Superior temporal gyrus (tissue), 1 donor: ENCODE data around the gene IQCC.

Experiments used
- DNase-seq: peaks from one replicate; pipeline ENCODE4 v3.0.0-alpha.2; 2016; ENCODE audit errors: extremely low spot score

The IQCC gene

DNA sequence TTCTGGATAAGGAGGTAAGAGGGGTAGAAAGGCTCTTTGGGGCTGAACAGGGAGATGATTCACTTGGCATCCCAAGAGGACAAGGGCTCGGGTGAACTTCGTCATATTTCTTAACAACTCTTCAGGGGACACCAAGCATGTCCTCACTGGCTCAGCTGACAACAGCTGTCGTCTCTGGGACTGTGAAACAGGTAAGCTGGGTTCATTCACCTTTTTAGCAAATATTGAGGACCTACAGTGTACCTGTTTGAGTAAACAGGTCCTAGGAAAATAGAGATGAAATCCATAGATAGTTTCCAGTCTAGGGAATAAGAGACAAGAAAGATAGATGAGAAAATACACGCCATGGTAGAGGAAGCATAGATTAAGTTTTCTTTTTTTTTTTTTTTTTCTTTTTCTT, 18.8 kb downstream of the IQCC start:
- DNase-seq = no peak

DNA sequence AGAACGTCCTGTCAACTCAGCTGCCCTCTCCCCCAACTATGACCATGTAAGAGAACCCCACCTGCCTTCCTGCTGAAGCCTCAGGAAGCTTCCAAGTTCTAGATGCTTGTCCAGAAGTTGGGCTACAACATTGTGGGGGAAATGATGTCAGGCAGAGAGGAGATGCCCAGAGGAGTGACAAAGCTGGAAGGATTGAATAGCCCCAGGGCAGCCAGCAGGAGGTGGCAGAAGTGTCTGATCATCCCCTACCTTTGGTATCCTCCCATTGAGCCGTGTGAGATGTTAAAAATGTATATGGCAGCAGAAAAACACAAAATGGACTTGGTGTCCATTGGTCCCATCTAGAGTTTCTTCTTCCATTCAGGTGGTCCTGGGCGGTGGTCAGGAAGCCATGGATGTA, 23.3 kb downstream of the IQCC start:
- DNase-seq = no peak

DNA sequence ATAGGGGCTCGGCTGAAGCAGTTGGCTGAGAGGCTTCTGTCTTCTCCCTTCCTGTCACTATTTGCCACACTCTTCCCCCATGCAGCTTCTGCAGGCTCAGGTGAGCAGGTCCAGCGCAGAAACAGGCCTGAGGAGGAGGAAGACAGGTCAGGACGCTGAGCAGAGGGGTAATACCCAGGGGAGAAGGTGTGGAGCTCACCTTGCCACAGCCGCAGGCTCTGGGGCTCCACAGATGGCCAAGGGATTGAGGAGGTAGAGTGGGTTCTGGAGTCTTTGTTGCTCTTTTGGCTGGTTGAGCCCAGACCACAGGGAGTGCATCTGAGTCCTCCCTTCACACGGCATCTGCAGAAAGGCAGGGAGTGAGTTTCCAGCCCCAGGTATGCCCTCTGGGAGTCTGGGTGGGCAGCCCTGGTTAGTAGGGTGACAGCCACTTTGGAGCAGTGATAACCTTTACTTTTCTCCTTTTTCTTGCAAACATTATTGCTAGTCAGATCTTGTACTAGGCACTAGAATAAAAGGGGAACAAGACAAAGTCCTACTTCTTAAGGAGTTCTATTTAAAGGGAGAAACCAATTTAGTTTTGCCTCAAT, 26.5 kb downstream of the IQCC start:
- no peak for DNase-seq

DNA sequence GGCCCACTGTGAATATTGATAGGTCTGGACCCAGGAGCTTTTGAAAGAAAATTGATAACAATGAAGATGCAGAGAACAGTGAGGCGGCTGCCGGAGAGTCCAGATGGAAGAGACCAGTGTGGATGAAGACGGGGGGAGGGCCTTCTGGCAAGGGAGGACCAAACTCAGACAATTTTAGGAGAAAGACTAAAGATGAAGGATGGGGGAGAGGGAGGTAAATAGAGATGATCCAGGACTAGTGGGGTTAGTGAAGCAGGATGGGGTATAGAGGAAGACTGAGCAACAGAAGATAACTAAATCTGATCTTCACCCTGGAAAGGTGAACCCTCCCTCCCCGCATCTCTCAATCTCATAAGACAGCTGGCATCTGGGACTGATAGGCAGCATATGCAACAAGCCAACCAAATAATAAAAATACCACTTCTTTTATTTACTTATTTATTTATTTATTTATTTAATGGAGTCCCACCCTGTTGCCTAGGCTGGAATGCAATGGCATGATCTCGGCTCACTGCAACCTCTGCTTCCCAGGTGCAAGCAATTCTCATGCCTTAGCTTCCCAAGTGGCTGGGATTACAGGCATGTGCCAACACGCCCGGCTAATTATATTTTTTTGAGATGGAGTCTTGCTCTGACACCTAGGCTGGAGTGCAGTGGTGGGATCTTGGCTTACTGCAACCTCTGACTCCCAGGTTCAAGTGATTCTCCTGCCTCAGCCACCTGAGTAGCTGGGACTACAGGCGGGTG, 27.3 kb downstream of the IQCC start:
- DNase-seq = no peak

DNA sequence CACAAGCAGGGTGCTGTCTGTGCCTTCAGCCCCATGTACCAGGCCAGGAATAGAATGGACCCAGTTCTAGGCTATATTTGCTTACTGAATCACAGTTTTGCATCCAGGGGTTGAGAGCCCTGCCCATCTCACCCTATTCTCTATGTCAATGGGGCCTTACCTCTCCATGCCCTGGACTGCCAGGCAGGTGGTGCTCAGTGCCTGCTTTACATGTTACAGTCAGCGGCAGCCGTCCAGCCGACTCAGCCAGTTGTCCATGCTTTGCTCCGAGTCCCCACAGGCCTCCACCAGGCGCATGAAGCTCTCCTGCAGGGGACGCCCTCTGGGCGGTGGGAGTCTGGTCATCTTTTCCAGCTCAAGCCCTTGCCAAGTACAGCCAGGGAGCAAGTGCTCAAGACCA, 29.3 kb downstream of the IQCC start:
- no peak for DNase-seq

DNA sequence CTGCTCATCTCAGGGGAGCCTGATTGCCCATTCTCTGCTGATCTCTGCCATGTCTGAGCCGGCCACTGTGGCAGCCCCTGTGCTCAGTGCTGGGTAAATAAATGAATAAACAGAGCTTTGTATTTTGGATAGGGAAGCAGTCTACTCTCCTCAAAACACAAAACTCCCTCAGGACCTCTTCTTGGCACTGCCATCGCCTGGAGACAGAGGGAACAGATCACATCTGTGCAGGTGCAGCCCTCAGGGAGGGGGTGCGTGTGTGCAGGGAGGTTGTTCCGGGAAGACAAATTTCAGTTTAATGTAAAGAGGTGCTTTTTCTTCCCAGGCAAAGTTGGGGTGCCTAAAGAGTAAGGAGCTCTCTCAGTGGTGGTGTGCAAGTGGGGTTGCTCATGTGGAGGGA, 33.9 kb downstream of the IQCC start:
- no peak for DNase-seq

DNA sequence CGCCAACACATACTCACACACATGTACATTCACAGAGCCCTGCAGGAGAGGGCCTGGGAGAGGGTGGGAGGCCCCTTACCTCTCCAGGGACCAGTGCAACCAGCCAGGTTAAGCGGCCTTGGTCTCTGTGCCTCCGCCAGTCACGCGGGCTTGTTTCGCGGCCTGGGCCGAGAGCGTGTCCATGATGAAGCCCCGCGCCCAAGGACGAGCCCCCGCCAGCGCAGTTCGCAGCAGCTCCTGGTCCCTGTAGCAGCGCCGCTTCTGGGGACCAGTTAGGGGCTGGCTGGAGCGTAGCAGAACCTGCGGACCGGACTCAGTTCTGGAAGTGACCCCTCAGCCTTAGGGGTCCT, 34.3 kb downstream of the IQCC start:
- DNase-seq = no peak

DNA sequence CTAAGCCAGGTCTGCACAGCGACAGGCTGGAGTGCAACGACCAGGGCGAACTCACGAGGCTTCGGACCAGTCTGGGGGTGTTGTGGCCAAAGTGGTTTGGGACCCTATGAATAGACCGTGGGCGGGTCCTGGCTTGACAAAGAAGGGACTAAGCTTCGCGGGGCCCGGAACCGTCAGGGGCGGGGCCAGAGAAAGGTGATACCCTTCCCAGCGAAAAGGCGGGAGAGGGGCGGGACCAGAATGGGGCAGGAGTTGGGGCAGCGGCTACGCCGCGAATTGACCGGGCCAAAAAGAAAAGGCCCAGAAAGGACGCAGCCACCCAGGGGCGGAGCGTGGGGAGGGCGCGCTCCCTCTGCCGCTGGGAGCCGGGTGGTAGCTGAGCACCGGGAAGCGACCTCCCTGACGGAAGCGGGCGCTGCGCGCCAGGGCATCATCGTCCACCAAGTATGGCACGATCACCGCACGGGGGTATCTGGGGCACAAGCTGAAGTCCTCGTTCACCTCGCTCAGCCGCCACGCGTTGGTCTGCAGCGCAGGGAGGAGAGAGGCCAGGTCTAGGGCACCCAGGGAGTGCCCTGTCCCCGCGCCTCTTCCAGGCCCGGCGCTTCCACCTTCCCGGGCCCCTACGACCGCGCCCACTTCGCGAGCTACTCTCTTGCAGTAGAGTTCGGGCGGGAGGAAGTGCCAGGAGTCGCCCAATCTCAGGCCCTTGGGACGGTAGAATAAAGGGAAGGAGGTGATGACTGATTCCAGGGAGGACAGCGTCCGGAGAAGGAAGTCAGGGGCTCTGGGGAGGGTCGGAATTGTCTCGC, 34.9 kb downstream of the IQCC start:
- DNase-seq = peak; percentile 65

DNA sequence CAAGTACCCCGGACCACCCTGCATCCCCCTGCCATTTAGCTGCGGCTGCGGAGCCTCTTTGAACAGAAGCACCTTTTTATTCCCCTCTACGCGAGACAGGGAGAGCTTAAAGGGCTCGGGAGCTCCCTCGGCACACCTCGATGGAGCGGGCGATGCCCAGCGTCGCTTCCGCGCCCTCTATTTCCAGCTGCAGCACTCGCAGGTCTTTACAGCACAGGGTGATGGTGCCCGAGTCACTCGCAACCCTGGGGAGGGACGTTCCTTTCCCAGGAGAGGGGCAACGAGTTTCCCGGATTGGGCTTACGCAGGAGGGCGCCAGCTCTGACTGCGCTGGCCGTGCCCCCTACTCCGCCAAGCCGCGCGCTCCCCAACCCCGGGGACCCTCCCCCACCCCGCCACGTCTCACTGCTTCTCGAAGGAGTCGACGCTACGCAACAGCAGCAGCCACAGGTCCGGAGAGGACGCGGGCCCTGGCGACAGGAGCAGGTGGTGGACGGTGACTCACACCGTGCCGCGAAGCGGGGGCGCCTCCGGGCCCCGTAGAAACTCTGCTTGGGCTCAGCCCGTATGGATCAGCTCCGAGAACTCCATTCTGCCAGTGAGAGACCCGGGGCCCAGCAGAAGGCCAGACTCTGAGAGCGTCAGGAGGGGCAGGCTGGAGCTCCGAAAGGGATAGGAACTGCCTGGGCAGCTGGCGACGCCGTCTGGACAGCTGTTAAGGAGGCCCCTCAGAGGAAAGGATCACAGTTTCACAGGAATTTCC, 35.7 kb downstream of the IQCC start:
- DNase-seq = peak; percentile 37

DNA sequence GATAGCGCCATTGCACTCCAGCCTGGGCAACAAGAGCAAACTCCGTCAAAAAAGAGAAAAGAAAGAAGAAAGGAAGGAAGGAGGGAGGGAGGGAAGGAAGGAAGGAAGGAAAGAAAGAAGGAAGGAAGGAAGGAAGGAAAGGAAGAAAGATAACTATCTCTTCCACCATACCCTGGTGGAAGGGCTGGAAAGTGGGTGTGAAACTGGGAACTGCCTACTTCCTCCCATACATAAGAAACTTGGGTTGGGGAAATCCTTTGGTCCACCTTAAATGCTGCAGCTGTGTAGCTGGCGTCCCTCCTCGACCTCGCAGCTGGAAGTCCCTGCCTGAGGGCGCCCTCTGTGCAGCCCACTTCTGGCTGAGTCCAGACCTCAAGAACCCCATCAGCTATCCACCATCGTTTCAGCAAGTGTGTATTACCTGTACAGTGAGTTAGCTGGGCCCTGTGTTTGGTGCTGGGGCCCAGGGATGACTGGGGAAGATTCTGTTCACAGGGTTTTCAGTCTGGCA, 36.9 kb downstream of the IQCC start:
- DNase-seq = peak; percentile 70

DNA sequence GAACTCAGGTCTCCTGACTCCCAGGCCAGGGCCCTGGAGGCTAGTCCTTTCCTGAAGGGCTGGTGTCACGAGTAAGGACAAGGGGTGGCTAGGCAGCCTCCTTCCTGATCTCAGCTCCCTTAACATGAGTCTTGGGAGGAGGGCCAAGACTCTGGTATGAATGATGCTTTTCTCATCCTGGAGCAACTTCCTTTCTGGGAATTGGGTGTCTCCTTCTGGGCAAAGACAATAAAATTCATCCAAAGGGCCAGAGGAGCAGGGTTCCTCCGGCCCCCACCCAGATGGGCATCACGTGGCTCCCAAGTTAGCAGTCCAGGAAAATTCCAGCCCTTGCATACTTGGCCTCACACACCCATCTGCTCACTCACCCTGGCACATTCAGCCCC, 41.4 kb downstream of the IQCC start, which contains the start of gene FAM167B:
FAM167B (plus strand) TSS at position 335 of the 386 bp plus-strand sequence. CDS start 200 bp downstream, outside the sequence.
- no peak for DNase-seq

DNA sequence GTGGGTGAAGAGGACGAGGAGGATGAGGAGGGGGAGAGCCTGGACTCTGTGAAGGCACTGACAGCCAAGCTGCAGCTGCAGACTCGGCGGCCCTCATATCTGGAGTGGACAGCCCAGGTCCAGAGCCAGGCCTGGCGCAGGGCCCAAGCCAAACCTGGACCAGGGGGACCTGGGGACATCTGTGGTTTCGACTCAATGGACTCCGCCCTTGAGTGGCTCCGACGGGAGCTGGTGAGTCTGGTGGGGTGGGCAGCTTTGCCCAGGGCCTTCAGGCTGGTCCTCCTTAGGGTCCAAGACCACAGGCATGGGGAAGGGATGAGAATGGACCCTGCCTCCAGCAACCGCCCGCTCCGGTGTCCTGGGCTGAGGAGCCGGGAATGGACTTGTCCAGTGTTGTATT, 42.0 kb downstream of the IQCC start:
- DNase-seq = no peak

DNA sequence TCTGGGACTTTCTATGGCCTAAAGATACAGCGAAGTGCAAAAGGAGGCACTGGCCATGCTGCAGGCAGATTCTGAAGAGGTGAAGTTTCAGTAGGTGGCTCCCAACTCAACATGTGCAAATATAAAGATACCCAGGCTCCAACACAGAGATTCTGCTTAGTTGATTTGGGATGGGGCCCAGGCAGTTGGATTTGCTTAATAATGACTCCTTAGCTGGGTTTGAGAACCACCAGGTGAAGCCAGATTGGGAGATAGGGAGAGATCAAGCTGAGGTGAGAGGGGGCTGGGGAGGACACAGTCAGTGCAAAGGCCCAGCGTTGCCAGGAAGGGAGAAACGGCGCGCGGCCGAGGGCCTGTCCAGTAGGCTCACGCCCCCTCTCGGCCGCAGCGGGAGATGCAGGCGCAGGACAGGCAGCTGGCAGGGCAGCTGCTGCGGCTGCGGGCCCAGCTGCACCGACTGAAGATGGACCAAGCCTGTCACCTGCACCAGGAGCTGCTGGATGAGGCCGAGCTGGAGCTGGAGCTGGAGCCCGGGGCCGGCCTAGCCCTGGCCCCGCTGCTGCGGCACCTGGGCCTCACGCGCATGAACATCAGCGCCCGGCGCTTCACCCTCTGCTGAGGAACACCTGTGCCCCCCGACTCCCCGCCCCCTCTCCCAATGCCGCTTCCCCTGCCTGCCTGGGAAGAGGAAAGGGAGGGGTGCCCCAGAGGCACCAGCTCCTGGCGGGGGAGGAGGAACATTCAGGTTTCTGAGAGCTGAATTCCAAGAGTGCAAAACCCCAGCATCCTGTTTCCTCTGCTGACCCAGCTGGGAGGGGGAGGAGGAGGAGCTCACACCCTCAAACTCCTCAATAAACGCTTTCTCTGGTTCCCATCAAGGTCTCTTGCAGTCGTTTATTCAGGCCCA, 42.8 kb downstream of the IQCC start:
- no peak for DNase-seq

DNA sequence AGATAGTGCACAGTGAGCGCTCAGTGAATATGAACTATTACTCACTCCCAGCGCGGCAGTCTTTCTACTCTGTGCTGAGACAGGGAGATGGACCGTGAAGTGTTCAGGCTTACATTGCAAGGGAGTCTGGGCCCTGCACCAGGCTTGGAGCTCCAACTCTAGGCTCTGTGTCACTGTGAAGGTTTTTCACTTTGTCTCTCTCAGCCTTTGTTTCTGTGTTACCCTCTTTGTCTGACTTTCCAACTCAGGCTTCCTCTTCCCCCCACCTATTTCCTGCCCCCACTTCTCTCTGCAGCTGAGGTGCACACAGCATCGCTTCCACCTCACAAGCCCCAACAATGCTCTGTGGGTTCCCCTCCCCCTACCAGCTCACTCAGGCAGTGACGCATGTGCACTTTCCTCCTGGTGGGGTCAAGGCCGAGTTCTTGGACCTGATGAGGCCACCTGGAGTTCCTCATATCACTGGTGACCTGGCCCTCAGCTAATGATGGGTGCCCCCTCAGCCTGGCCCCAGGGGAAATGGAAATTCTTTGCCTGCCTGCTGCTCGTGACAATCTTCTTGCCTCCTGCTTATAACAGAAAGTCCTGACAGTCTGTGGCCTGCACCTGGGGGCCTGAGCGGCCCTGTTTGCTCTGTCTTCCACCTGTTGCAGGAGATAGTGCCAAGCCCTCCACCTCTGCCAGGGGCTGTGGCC, 44.5 kb downstream of the IQCC start:
- DNase-seq = no peak

DNA sequence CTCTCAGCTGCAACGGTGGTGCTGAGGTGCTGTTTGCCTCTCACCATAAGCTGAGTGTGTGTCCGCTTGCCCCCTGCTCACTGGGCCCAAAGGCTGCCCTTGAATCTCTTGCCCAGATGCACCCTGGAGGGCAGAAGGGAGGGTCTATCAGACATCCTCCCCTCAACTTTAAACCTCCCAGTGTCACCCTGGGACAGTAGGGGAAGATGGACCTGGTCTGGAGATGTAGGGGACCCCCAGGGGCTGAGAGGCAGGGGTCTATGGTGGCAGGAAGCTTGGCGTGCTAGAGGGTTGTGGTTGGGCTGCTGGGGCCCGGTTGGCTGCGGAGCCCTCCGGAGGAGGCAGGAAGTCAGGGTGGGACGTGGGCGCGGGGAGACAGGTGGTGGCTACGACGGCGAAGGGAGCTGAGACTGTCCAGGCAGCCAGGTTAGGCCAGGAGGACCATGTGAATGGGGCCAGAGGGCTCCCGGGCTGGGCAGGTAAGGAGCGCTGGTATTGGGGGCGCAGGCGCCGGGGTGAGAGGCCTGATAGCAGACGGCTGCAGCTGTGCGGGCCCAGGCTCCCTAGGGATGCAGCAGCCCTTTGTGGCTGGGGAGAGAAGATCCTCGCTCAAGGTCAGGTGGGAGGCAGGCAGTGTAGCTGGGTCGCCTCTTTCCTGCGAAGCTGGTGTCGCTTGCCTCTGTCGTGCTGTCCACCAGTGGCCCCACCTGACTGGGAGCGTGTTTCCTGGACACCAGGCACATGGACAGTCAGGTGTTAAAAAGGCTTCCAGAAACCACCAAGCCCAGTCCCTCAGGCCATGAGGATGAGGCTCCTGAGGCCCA, 45.6 kb downstream of the IQCC start, which contains the start of gene LCK:
LCK (plus strand) TSS at position 373 of the 824 bp plus-strand sequence. CDS start 23,065 bp downstream, outside the sequence.
- DNase-seq = no peak

DNA sequence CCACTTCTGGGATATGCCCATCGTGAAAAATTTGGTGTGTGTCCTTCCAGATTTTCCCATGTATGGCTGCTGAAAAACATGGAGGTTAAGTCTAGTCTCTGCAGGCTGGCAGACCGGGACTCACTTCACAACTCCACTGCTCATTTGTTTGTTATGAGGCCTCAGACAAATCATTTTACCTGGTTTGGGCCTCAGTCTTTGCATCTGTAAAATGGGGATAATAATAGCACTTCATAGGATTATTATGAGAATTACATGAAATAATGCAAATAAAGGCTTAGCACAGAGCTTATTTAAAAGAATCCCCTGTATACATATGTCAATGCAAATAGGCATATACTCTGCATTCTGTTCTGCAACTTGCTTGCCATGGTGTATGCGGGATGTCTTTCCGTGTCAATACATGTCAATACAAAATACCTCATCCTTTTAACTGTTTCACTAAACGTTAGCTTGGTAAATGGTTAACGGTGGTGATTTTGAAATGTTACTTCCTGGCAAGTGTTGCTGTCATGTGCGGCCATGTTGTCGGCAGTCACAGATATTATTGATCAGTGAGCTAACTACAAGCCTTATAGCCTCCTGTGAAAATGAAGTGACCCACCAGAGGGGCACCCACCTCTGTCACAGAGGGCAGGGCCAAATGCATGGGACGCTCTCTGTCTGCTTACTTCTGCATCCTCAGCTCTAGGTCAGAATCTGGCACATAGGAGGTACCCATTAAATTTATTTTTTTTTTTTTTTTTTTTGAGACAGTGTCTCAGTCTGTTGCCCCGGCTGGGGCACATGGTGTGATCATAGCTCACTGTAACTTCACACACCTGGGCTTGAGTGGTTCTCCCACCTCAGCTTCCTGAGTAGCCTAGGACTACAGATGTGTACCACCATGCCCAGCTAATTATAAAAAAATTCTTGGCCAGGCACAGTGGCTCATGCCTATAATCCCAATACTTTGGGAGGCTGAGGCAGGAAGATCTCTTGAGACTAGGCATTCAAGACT, 49.9 kb downstream of the IQCC start:
- no peak for DNase-seq

DNA sequence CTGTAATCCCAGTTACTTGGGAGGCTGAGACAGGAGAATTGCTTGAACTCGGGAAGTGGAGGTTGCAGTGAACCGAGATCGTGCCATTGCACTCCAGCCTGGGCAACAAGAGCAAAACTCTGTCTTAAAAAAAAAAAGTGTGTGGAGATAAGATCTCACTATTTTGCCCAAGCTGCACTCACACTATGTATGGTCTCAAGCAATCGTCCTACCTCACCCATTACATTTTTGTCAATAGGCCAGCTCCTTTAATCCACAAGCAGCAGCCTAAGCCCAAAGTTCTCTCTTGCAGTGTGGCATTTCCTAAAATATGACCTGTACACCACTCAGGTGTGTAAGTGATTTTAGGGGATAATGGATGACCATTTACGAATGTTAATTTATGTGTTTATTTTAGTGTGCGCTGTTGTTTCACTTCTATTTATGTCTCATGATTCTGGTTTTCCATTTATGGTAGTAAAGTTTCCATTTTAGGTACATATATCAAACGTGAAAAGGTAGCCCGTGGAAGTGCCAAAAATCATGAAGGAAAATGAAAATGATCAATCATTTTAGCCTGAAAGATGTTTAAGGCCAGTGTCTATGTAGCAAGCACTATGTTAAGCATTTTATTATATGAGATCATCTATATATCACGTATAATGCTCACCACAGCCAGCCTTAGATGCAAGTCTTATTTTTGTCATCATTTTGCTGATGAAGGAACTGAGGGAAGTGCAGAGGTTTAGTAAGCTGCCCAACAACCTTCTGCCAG, 51.2 kb downstream of the IQCC start:
- no peak for DNase-seq
